Measurements from ENCODE around the gene BLOC1S1. TPM values are rescaled to one million over a fixed set of nuclear protein-coding genes. Genes with fewer than 3 reads are reported as not detected.
"Not testable (repeated sequence)": the region's sequence is repeated elsewhere in the genome, so short reads cannot be mapped to it uniquely, and the experiment has no call there.

BLOC1S1 gene
- polyA plus RNA-seq, 1 donor: 109 TPM

GRCh38 chr12:55745361-55746173 lies 29.7 kb downstream of the BLOC1S1 start:
- peak; percentile 43 for DNase-seq

- no peak for DNase-seq
These were observed 30.5 kb downstream of the BLOC1S1 start for GRCh38 chr12:55746174-55746912.

GRCh38 chr12:55746913-55747231 lies 31.0 kb downstream of the BLOC1S1 start:
- no peak for DNase-seq

- DNase-seq: no peak
These were observed 32.6 kb downstream of the BLOC1S1 start for GRCh38 chr12:55748230-55748993.

- no peak for DNase-seq
These were observed 39.4 kb downstream of the BLOC1S1 start for GRCh38 chr12:55755246-55755645.

GRCh38 chr12:55757701-55758100 lies 41.9 kb downstream of the BLOC1S1 start:
- DNase-seq: no peak

- not testable (repeated sequence) for DNase-seq
These were observed 42.7 kb downstream of the BLOC1S1 start for GRCh38 chr12:55758575-55758974.

- no peak for DNase-seq
These were observed 44.8 kb downstream of the BLOC1S1 start for GRCh38 chr12:55760663-55761062.

GRCh38 chr12:55762646-55763045 lies 46.8 kb downstream of the BLOC1S1 start:
- DNase-seq: no peak

GRCh38 chr12:55765736-55766290 lies 50.0 kb downstream of the BLOC1S1 start:
- no peak for DNase-seq

GRCh38 chr12:55767156-55767555 lies 51.3 kb downstream of the BLOC1S1 start:
- DNase-seq: no peak

Other genes with a start within 250 kb of the BLOC1S1 start
- not detected for gene OR6C70, start 245.9 kb upstream of the BLOC1S1 start, polyA plus RNA-seq (ENCODE audit: insufficient read length)
- not detected for gene OR6C68, start 223.7 kb upstream of the BLOC1S1 start, polyA plus RNA-seq (ENCODE audit: insufficient read length)
- not detected for gene OR6C4, start 166.4 kb upstream of the BLOC1S1 start, polyA plus RNA-seq (ENCODE audit: insufficient read length)
- not detected for gene OR2AP1, start 143.6 kb upstream of the BLOC1S1 start, polyA plus RNA-seq (ENCODE audit: insufficient read length)
- not detected for gene OR10P1, start 79.2 kb upstream of the BLOC1S1 start, polyA plus RNA-seq (ENCODE audit: insufficient read length)
- 466 TPM for gene ITGA7, start 8.1 kb upstream of the BLOC1S1 start, polyA plus RNA-seq (ENCODE audit: insufficient read length)
- gene RDH5, start 4.3 kb downstream of the BLOC1S1 start, polyA plus RNA-seq (ENCODE audit: insufficient read length): 31.4 TPM
- 781 TPM for gene CD63, start 13.0 kb downstream of the BLOC1S1 start, polyA plus RNA-seq (ENCODE audit: insufficient read length)
- gene GDF11, start 27.1 kb downstream of the BLOC1S1 start, polyA plus RNA-seq (ENCODE audit: insufficient read length): 17.2 TPM
- gene SARNP, start 101.7 kb downstream of the BLOC1S1 start, polyA plus RNA-seq (ENCODE audit: insufficient read length): 64.9 TPM
- 16.4 TPM for gene ORMDL2, start 102.0 kb downstream of the BLOC1S1 start, polyA plus RNA-seq (ENCODE audit: insufficient read length)
- 23.3 TPM for gene DNAJC14, start 113.5 kb downstream of the BLOC1S1 start, polyA plus RNA-seq (ENCODE audit: insufficient read length)
- 3.8 TPM for gene MMP19, start 126.9 kb downstream of the BLOC1S1 start, polyA plus RNA-seq (ENCODE audit: insufficient read length)
- gene PYM1, start 211.8 kb downstream of the BLOC1S1 start, polyA plus RNA-seq (ENCODE audit: insufficient read length): 18.9 TPM
- 16.3 TPM for gene DGKA, start 215.1 kb downstream of the BLOC1S1 start, polyA plus RNA-seq (ENCODE audit: insufficient read length)
- gene PMEL, start 250.0 kb downstream of the BLOC1S1 start, polyA plus RNA-seq (ENCODE audit: insufficient read length): 2.0 TPM